Mammary epithelial cell (primary cell): ENCODE results near the gene CLASP1.

Source experiments
- CTCF ChIP-seq, 2 donors: IDR thresholded peaks in 1 of 2; conservative IDR thresholded peaks in 1 of 2; 2 replicates each; pipeline ENCODE4 v1.5.1; 2011 to 2012; ENCODE audit warnings: inconsistent platforms in 2 of 2, low read length in 2 of 2, mild to moderate bottlenecking in 2 of 2, control low read depth in 1 of 2, low read depth in 1 of 2; ENCODE audit not compliant: insufficient read depth in 1 of 2; ENCODE audit errors: extremely low read depth in 1 of 2
- EZH2 ChIP-seq: IDR thresholded peaks from 2 replicates; pipeline ENCODE4 v1.6.1; 2012; ENCODE audit warnings: low read length, inconsistent platforms, borderline replicate concordance

GRCh38 chr2:121686218-121686617 lies 37.0 kb upstream of the CLASP1 start:
- TF ChIP-seq CTCF (conservative IDR thresholded peaks at IDR 0.05 in 1 of 2, IDR thresholded peaks at IDR 0.05 in 1 of 2; ENCODE audit: extremely low read depth in 1 of 2, insufficient read depth in 1 of 2, low read depth in 1 of 2, low read length in 2 of 2) (no peak), EZH2 (no peak)
